DND-41 (cell line): ENCODE measurements around the gene SSTR1.

ENCODE experiments used
- ATAC-seq: fragments of 200-7000 bp; cut with Tn5 transposase; 3 replicates; pipeline ENCODE4 v1.9.1; 2021; ENCODE audit warnings: low read depth; ENCODE audit not compliant: insufficient read depth
- DNase-seq: peaks from one replicate; pipeline ENCODE4 v3.0.0-alpha.2; 2020
- H2AFZ ChIP-seq: 2 replicates; pipeline ENCODE4 v1.6.0; 2012; ENCODE audit warnings: low read depth, low read length
- H3K27ac ChIP-seq: 2 replicates; pipeline ENCODE4 v1.5.1; 2012; ENCODE audit warnings: low read length, inconsistent platforms
- H3K27me3 ChIP-seq: fragments of 200-600 bp; sonication (generic); 2 replicates; pipeline ENCODE4 v1.6.0; 2012; ENCODE audit warnings: low read length, mild to moderate bottlenecking, inconsistent platforms; ENCODE audit not compliant: insufficient read depth, poor library complexity
- H3K36me3 ChIP-seq: 2 replicates; pipeline ENCODE4 v1.5.1; 2012; ENCODE audit warnings: low read length, inconsistent platforms; ENCODE audit not compliant: insufficient read depth
- H3K4me1 ChIP-seq: 2 replicates; pipeline ENCODE4 v1.5.1; 2012; ENCODE audit warnings: mild to moderate bottlenecking, low read length; ENCODE audit not compliant: insufficient read depth
- H3K4me2 ChIP-seq: 2 replicates; pipeline ENCODE4 v1.6.0; 2012; ENCODE audit warnings: mild to moderate bottlenecking, moderate library complexity, low read length, inconsistent platforms; ENCODE audit not compliant: insufficient read depth
- H3K4me3 ChIP-seq, 2 experiments: fragments of 200-600 bp in 1 of 2; shearing (Covaris generic) in 1 of 2; 2 replicates each; pipeline ENCODE4 v1.5.1; 2012 to 2016; ENCODE audit warnings: inconsistent platforms in 2 of 2, low read length in 2 of 2, mild to moderate bottlenecking in 2 of 2, low read depth in 1 of 2, moderate library complexity in 1 of 2
- H3K79me2 ChIP-seq: 2 replicates; pipeline ENCODE4 v1.6.0; 2012; ENCODE audit warnings: low read length, inconsistent platforms; ENCODE audit not compliant: insufficient read depth
- H3K9ac ChIP-seq: 2 replicates; pipeline ENCODE4 v1.6.0; 2012; ENCODE audit warnings: low read depth, mild to moderate bottlenecking, inconsistent platforms, low read length, moderate library complexity
- H3K9me3 ChIP-seq: 2 replicates; pipeline ENCODE4 v1.5.1; 2012; ENCODE audit warnings: low read length, moderate library complexity, mild to moderate bottlenecking, inconsistent platforms; ENCODE audit not compliant: insufficient read depth, severe bottlenecking
- H4K20me1 ChIP-seq: 2 replicates; pipeline ENCODE4 v1.6.0; 2012; ENCODE audit warnings: low read length; ENCODE audit not compliant: insufficient read depth
- EZH2 ChIP-seq: IDR thresholded peaks from 3 replicates; pipeline ENCODE4 v1.6.1; 2012; ENCODE audit warnings: borderline replicate concordance, low read depth, mild to moderate bottlenecking, moderate library complexity, low read length, inconsistent platforms; ENCODE audit not compliant: severe bottlenecking
- TF ChIP-seq, protein P1 (sequence below): IDR thresholded peaks from 2 replicates; pipeline ENCODE4 v1.5.1; 2012; ENCODE audit warnings: borderline replicate concordance, low read length, moderate library complexity, mild to moderate bottlenecking; ENCODE audit not compliant: poor library complexity, severe bottlenecking; ENCODE audit errors: extremely low read depth

SSTR1 gene

DNA sequence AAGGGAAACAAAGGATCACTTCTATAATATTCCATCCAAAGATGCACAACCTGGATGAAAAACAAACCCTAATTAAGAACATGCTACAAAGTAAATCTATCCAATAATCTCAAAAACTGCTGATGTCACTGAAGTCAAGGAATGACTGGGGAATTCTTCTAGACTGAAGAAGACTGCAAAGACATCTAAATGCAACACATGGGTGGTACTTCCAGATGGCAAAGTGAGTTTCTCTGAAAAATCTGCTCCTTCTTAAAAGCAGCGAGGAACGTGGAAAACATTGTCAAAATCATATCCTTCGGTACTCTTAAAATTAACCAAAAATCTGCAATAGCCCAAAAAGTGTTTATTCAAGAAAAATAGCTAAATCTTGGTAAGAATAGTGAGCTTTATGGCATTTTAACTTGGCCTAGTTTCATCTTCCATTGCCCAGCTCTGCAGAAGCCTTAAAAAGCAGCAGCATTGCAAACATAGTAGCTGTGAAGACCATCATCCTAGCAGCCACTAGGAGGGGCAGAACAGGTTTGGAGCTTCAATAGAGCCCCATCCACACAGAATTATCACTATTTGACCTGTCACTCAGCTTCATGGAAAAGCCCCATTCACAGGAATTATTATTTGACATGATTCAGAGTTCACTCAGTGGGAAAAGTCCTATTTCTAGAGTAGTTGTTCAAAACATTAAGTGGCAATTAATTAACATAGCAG lies 40.8 kb downstream of the SSTR1 start:
- Histone ChIP-seq H3K79me2 (no peaks in the 10 kb centered on the region), H3K4me2 (no peak overlapping the region)

DNA sequence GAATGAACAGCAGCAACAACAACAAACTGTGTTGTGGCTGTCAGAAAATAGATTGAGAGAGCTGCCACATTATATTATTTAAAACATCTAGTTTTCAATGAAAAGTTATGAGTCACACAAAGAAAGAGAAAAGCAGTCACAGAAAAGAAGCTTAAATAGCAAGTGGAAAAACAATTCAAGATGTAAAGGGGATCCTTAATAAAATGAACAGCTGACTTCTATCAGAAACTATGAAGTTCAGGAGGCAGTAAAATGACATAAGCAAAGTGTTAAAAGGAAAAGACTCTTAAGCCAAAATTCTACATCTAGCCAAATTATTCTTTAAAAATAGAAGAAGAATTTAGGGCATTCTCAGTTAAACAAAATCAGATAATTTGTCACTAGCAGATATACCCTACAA lies 42.6 kb downstream of the SSTR1 start:
- no peaks in the 10 kb centered on the region for H3K27me3 ChIP-seq
- H3K36me3 ChIP-seq: no peaks in the 10 kb centered on the region
- H3K4me1 ChIP-seq: no peaks in the 10 kb centered on the region
- no peak overlapping the region for H3K27ac ChIP-seq
- no peak overlapping the region for H2AFZ ChIP-seq
- no peaks in the 10 kb centered on the region for H3K79me2 ChIP-seq
- no peak overlapping the region for H3K4me2 ChIP-seq
- H3K9ac ChIP-seq: no peak overlapping the region
- ATAC-seq: no peak
- no peaks in the 10 kb centered on the region for H3K9me3 ChIP-seq
- H4K20me1 ChIP-seq: no peaks in the 10 kb centered on the region
- DNase-seq: no peak
- H3K4me3 ChIP-seq: no peak overlapping the region
- TF ChIP-seq EZH2: no peak
- TF ChIP-seq, protein P1, sequence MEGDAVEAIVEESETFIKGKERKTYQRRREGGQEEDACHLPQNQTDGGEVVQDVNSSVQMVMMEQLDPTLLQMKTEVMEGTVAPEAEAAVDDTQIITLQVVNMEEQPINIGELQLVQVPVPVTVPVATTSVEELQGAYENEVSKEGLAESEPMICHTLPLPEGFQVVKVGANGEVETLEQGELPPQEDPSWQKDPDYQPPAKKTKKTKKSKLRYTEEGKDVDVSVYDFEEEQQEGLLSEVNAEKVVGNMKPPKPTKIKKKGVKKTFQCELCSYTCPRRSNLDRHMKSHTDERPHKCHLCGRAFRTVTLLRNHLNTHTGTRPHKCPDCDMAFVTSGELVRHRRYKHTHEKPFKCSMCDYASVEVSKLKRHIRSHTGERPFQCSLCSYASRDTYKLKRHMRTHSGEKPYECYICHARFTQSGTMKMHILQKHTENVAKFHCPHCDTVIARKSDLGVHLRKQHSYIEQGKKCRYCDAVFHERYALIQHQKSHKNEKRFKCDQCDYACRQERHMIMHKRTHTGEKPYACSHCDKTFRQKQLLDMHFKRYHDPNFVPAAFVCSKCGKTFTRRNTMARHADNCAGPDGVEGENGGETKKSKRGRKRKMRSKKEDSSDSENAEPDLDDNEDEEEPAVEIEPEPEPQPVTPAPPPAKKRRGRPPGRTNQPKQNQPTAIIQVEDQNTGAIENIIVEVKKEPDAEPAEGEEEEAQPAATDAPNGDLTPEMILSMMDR: no peak

More for the DNA sequence above, 40.8 kb downstream of the SSTR1 start:
- DNase-seq: no peak
- Histone ChIP-seq H3K4me1 (no peaks in the 10 kb centered on the region), H3K9ac (no peak overlapping the region), H3K4me3 (no peak overlapping the region), H2AFZ (no peak overlapping the region), H3K27ac (no peak overlapping the region), H3K36me3 (no peaks in the 10 kb centered on the region), H3K9me3 (no peaks in the 10 kb centered on the region), H4K20me1 (no peaks in the 10 kb centered on the region), H3K27me3 (no peaks in the 10 kb centered on the region)
- no peak for ATAC-seq
- TF ChIP-seq, protein P1: no peak
- TF ChIP-seq EZH2: no peak

DNA sequence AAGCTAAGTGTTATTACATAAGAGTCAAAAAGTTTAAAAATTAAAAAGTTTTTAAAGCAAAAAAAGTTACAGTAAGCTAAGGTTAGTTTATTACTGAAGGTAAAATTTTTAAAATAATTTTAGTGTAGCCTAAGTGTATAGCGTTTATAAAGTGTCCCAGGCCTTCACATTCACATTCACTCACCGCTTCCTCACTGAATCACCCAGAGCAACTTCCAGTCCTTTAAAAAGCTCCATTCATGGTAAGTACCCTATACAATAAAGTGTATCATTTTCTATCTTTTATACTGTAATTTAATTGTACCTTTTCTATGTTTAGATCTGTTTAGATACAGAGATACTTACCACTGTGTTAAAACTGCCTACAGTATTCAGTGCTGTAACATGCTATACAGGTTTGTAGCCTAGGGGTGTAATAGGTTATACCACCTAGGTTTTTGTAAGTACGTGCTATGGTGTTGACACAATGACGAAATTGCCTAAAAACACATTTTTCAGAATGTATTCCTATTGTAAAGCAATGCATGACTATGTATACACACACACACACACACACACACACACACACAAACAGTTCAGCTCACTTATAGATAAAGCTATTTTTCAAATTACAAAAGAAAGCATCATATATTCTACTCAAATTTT lies 44.5 kb downstream of the SSTR1 start:
- H3K27me3 ChIP-seq: no peaks in the 10 kb centered on the region
- no peak for TF ChIP-seq EZH2
- TF ChIP-seq, protein P1: no peak
- H3K4me1 ChIP-seq: no peaks in the 10 kb centered on the region
- H3K4me2 ChIP-seq: no peak overlapping the region
- DNase-seq (no peak), ATAC-seq (no peak)
- H3K9me3 ChIP-seq: no peaks in the 10 kb centered on the region
- H2AFZ ChIP-seq: no peak overlapping the region
- H3K79me2 ChIP-seq: no peaks in the 10 kb centered on the region
- no peaks in the 10 kb centered on the region for H3K36me3 ChIP-seq
- H3K4me3 ChIP-seq: no peak overlapping the region
- no peaks in the 10 kb centered on the region for H4K20me1 ChIP-seq
- H3K9ac ChIP-seq: no peak overlapping the region
- H3K27ac ChIP-seq: no peak overlapping the region
